Measurements from ENCODE around the gene PELO.

Gene PELO

GRCh38 chr5:52800394-52801213 is 12.9 kb downstream of the PELO start:
- POLR2A ChIA-PET = interaction anchor here (0.5 to 4.3 kb wide), 5 partner anchors 11 to 1418 kb away, joined by 4 to 57 read pairs (median 6); partner anchors contain the start of genes ISL1, ITGA1 and PELO
- TF ChIP-seq ZBTB44 (tag by site-specific recombination; IDR thresholded peaks at IDR 0.05) (no peak), ZNF354C (tag by site-specific recombination; IDR thresholded peaks at IDR 0.05; ENCODE audit: borderline replicate concordance, low read depth) (no peak), ZNF266 (tag by site-specific recombination; IDR thresholded peaks at IDR 0.05; ENCODE audit: low read depth) (no peak), ATF2 (tag by site-specific recombination; IDR thresholded peaks at IDR 0.05; ENCODE audit: low read depth) (no peak), KLF17 (tag by site-specific recombination; IDR thresholded peaks at IDR 0.05) (0 out of 2 replicates have a peak, but pooled peaks have one; percentile 20), ZNF76 (tag by site-specific recombination; IDR thresholded peaks at IDR 0.05; ENCODE audit: borderline replicate concordance, low read depth) (peak; percentile 16; the same call in 1 of the 2 replicates), HIC1 (tag by site-specific recombination; IDR thresholded peaks at IDR 0.05) (no peak; the same call in 1 of the 2 replicates), ZNF549 (tag by site-specific recombination; IDR thresholded peaks at IDR 0.05) (no peak), HOXA7 (CRISPR knock-in tag; IDR thresholded peaks at IDR 0.05; ENCODE audit: borderline replicate concordance) (no peak), ZSCAN4 (tag by site-specific recombination; IDR thresholded peaks at IDR 0.05) (no peak), ZSCAN16 (tag by site-specific recombination; IDR thresholded peaks at IDR 0.05) (no peak), YY1 (tag by site-specific recombination; IDR thresholded peaks at IDR 0.05) (0 out of 2 replicates have a peak, but pooled peaks have one; percentile 14), GLIS2 (tag by site-specific recombination; IDR thresholded peaks at IDR 0.05) (no peak), ZNF610 (tag by site-specific recombination; IDR thresholded peaks at IDR 0.05; ENCODE audit: borderline replicate concordance) (no peak), SCRT2 (tag by site-specific recombination; IDR thresholded peaks at IDR 0.05) (peak; percentile 92), ZNF394 (tag by site-specific recombination; IDR thresholded peaks at IDR 0.05; ENCODE audit: borderline replicate concordance) (no peak), KLF9 (tag by site-specific recombination; IDR thresholded peaks at IDR 0.05; ENCODE audit: low read depth) (no peak; the same call in 1 of the 2 replicates), ZNF785 (tag by site-specific recombination; IDR thresholded peaks at IDR 0.05) (no peak), WT1 (tag by site-specific recombination; IDR thresholded peaks at IDR 0.05) (no peak), SP3 (tag by site-specific recombination; IDR thresholded peaks at IDR 0.05) (no peak; the same call in 1 of the 2 replicates), ZIC2 (tag by site-specific recombination; IDR thresholded peaks at IDR 0.05) (peak; percentile 65), ZBTB11 (tag by site-specific recombination; conservative IDR thresholded peaks at IDR 0.05; ENCODE audit: low read depth) (peak; percentile 16; the same call in 1 of the 2 replicates)

More at GRCh38 chr5:52800394-52801213, 12.9 kb downstream of the PELO start:
- Histone ChIP-seq H3K27ac (ENCODE audit: extremely low read depth, low read depth, low read length) (peak overlapping the region; percentile 91), H3K9me3 (ENCODE audit: control insufficient read depth, insufficient read depth, low read depth, low read length) (no peaks in the 10 kb centered on the region), H3K4me3 (ENCODE audit: low read depth, low read length) (peak overlapping the region; percentile 62), H3K4me1 (ENCODE audit: control insufficient read depth, insufficient read depth, low read length) (peaks cover 7% of the 10 kb centered on the region), H3K36me3 (ENCODE audit: control insufficient read depth in 2 of 2, insufficient read depth in 1 of 2, low read length in 2 of 2) (peaks cover 7 to 25% of the 10 kb centered on the region in 2 experiments; a peak in 1 of 3 replicates)
- CTCF ChIA-PET = interaction anchor here (0.5 to 4.1 kb wide), 10 partner anchors 9 to 136 kb away, joined by 3 to 20 read pairs (median 4); partner anchors contain the start of genes ITGA1 and PELO

Data from HEK293 (cell line).